GM23338 (cell line): Measurements from ENCODE around the gene FCRLA. TPM values are rescaled to one million over a fixed set of nuclear protein-coding genes. Genes with fewer than 3 reads are reported as not detected.

Experiments
- ATAC-seq: fragments of 200-7000 bp; cut with Tn5 transposase; 3 replicates; pipeline ENCODE4 v1.9.1; 2020
- DNase-seq: peaks from one replicate; pipeline ENCODE4 v3.0.0-alpha.2; 2015; ENCODE audit warnings: low spot score
- H2AFZ ChIP-seq: fragments of 200-600 bp; sonication (generic); 2 replicates; pipeline ENCODE4 v1.8.0; 2016; ENCODE audit warnings: antibody characterized with exemption, mild to moderate bottlenecking, moderate library complexity
- H3F3A ChIP-seq: fragments of 200-600 bp; sonication (generic); replicated peaks from 2 replicates; pipeline ENCODE4 v1.8.0; 2017; ENCODE audit warnings: antibody characterized with exemption, mixed run types, low read depth
- H3K27ac ChIP-seq: fragments of 200-600 bp; sonication (generic); 2 replicates; pipeline ENCODE4 v1.6.1; 2016; ENCODE audit warnings: low read depth
- H3K27me3 ChIP-seq: fragments of 200-600 bp; sonication (generic); 2 replicates; pipeline ENCODE4 v1.8.0; 2016; ENCODE audit warnings: mild to moderate bottlenecking, mixed run types, moderate library complexity; ENCODE audit not compliant: insufficient read depth
- H3K36me3 ChIP-seq: fragments of 200-600 bp; sonication (generic); 2 replicates; pipeline ENCODE4 v1.8.0; 2016; ENCODE audit warnings: mild to moderate bottlenecking; ENCODE audit not compliant: insufficient read depth
- H3K4me1 ChIP-seq: fragments of 200-600 bp; sonication (generic); 2 replicates; pipeline ENCODE4 v1.8.0; 2016; ENCODE audit warnings: mild to moderate bottlenecking, moderate library complexity; ENCODE audit not compliant: insufficient read depth
- H3K4me2 ChIP-seq: fragments of 200-600 bp; sonication (generic); 2 replicates; pipeline ENCODE4 v1.7.1; 2017; ENCODE audit warnings: mixed run types
- H3K4me3 ChIP-seq: fragments of 200-600 bp; sonication (generic); 2 replicates; pipeline ENCODE4 v1.6.1; 2016; ENCODE audit warnings: mixed run types
- H3K79me2 ChIP-seq: fragments of 200-600 bp; sonication (generic); replicated peaks from 2 replicates; pipeline ENCODE4 v1.8.0; 2017; ENCODE audit warnings: mild to moderate bottlenecking; ENCODE audit not compliant: insufficient read depth
- H3K9me2 ChIP-seq: fragments of 200-600 bp; sonication (generic); 2 replicates; pipeline ENCODE4 v1.8.0; 2017; ENCODE audit not compliant: insufficient read depth
- H4K20me1 ChIP-seq: fragments of 200-600 bp; sonication (generic); replicated peaks from 2 replicates; pipeline ENCODE4 v1.8.0; 2017; ENCODE audit warnings: mild to moderate bottlenecking; ENCODE audit not compliant: insufficient read depth
- H3K27ac Mint-ChIP-seq: 2 replicates; pipeline ENCODE4 v1.8.0; 2020; ENCODE audit warnings: inconsistent platforms, mild to moderate bottlenecking, moderate library complexity, mixed read lengths
- H3K27me3 Mint-ChIP-seq: 3 replicates; pipeline ENCODE4 v1.8.0; 2022; ENCODE audit warnings: low read depth, mild to moderate bottlenecking, moderate library complexity, mixed read lengths, inconsistent platforms; ENCODE audit not compliant: insufficient read depth, poor library complexity
- H3K36me3 Mint-ChIP-seq: 3 replicates; pipeline ENCODE4 v1.8.0; 2021; ENCODE audit warnings: low read depth, mild to moderate bottlenecking, inconsistent platforms, moderate library complexity, mixed read lengths
- H3K4me1 Mint-ChIP-seq: 3 replicates; pipeline ENCODE4 v1.8.0; 2020; ENCODE audit warnings: mild to moderate bottlenecking, inconsistent platforms, mixed read lengths
- H3K4me3 Mint-ChIP-seq: 3 replicates; pipeline ENCODE4 v1.8.0; 2021; ENCODE audit warnings: moderate library complexity, mild to moderate bottlenecking, inconsistent platforms, mixed read lengths
- H3K9me3 Mint-ChIP-seq: 3 replicates; pipeline ENCODE4 v1.8.0; 2020; ENCODE audit warnings: moderate library complexity, mild to moderate bottlenecking, inconsistent platforms, mixed read lengths
- CREB1 ChIP-seq: fragments of 250-450 bp; sonication (Bioruptor Pico); IDR thresholded peaks from 2 replicates; pipeline ENCODE4 v1.5.0; 2020; ENCODE audit warnings: low read depth, mild to moderate bottlenecking, moderate library complexity
- CTCF ChIP-seq, 2 experiments: fragments of 200-600 bp in 1 of 2; sonication (generic) in 1 of 2; conservative IDR thresholded peaks; 2 replicates each; pipeline versions ENCODE4 v1.5.1 to v1.6.1; 2016 to 2017; ENCODE audit warnings: antibody characterized with exemption in 2 of 2, low read depth in 2 of 2, mild to moderate bottlenecking in 2 of 2, moderate library complexity in 1 of 2
- ETS1 ChIP-seq: IDR thresholded peaks from 2 replicates; pipeline ENCODE4 v1.6.1; 2016; ENCODE audit warnings: antibody characterized with exemption
- EZH2 ChIP-seq: fragments of 200-600 bp; sonication (generic); IDR thresholded peaks from one replicate; pipeline ENCODE4 v1.8.0; 2017; ENCODE audit warnings: antibody characterized with exemption, mild to moderate bottlenecking, low read depth; ENCODE audit not compliant: unreplicated experiment
- EZH2phosphoT487 ChIP-seq: fragments of 200-600 bp; sonication (generic); IDR thresholded peaks from one replicate; pipeline ENCODE4 v1.8.1; 2018; ENCODE audit warnings: antibody characterized with exemption; ENCODE audit not compliant: unreplicated experiment
- JUNB ChIP-seq: IDR thresholded peaks from one replicate; pipeline ENCODE4 v1.6.1; 2016; ENCODE audit warnings: antibody characterized with exemption; ENCODE audit not compliant: unreplicated experiment
- NANOG ChIP-seq: IDR thresholded peaks from 2 replicates; pipeline ENCODE4 v1.6.1; 2016; ENCODE audit warnings: antibody characterized with exemption, borderline replicate concordance
- POLR2AphosphoS5 ChIP-seq: IDR thresholded peaks from 2 replicates; pipeline ENCODE4 v1.6.1; 2016; ENCODE audit warnings: antibody characterized with exemption, low read depth
- REST ChIP-seq: IDR thresholded peaks from one replicate; pipeline ENCODE4 v1.6.1; 2018; ENCODE audit warnings: antibody characterized with exemption; ENCODE audit not compliant: unreplicated experiment
- STAT1 ChIP-seq: IDR thresholded peaks from one replicate; pipeline ENCODE4 v1.6.1; 2016; ENCODE audit warnings: antibody characterized with exemption; ENCODE audit not compliant: unreplicated experiment
- ZNF114 ChIP-seq: fragments of 250-450 bp; sonication (Bioruptor Pico); IDR thresholded peaks from 2 replicates; pipeline ENCODE4 v1.5.0; 2020; ENCODE audit warnings: mild to moderate bottlenecking, moderate library complexity
- ZNF331 ChIP-seq: fragments of 250-450 bp; sonication (Bioruptor Pico); IDR thresholded peaks from 2 replicates; pipeline ENCODE4 v1.5.0; 2020; ENCODE audit warnings: low read depth, mild to moderate bottlenecking, moderate library complexity
- ZNF462 ChIP-seq: fragments of 250-450 bp; sonication (Bioruptor Pico); IDR thresholded peaks from 2 replicates; pipeline ENCODE4 v1.5.0; 2020; ENCODE audit warnings: mild to moderate bottlenecking, moderate library complexity
- polyA plus RNA-seq: library from polyadenylated mRNA; unstranded; fragments of >200 nt; fragmentation: Nextera tagmentation; extraction: Ambion mirVana; gene quantifications from 2 replicates; pipeline ENCODE4 v1.2.1, GENCODE V29; 2016
- total RNA-seq: library from RNA; depleted of rRNA; stranded (reverse); fragments of >200 nt; shearing (Covaris generic); gene quantifications from 2 replicates; pipeline ENCODE4 v1.2.3, GENCODE V29; 2014

FCRLA gene
- total and polyA plus RNA-seq, 2 experiments from 2014 or later, result 0.24 TPM; not detected in 1

GRCh38 chr1:161747801-161748200 is 40.8 kb downstream of the FCRLA start:
- Mint-ChIP-seq H3K9me3 (peaks cover 3% of the 10 kb centered on the region; the same call in 2 of the 3 replicates), H3K27me3 (peaks cover 3% of the 10 kb centered on the region), H3K27ac (no peak overlapping the region), H3K36me3 (peaks cover 21% of the 10 kb centered on the region), H3K4me3 (no peak overlapping the region; the same call in 2 of the 3 replicates), H3K4me1 (peaks cover 13% of the 10 kb centered on the region; the same call in 2 of the 3 replicates)
- Histone ChIP-seq H3K4me2 (no peak overlapping the region), H3F3A (no peaks in the 10 kb centered on the region), H4K20me1 (peaks cover 24% of the 10 kb centered on the region), H2AFZ (no peak overlapping the region), H3K36me3 (peaks cover 13% of the 10 kb centered on the region; the same call in 1 of the 2 replicates), H3K79me2 (peaks cover 17% of the 10 kb centered on the region), H3K4me3 (no peak overlapping the region), H3K4me1 (peaks cover 12% of the 10 kb centered on the region), H3K27me3 (no peaks in the 10 kb centered on the region), H3K27ac (no peak overlapping the region), H3K9me2 (no peaks in the 10 kb centered on the region)
- TF ChIP-seq POLR2AphosphoS5 (no peak), EZH2 (no peak), ZNF331 (CRISPR knock-in tag) (no peak), ETS1 (no peak), EZH2phosphoT487 (no peak), JUNB (no peak), CREB1 (CRISPR knock-in tag) (no peak), ZNF114 (CRISPR knock-in tag) (no peak), ZNF462 (no peak), NANOG (no peak), CTCF (conservative IDR thresholded peaks at IDR 0.05; ENCODE audit: low read depth in 2 of 2) (no peak), STAT1 (no peak), REST (no peak)
- ATAC-seq, result no peak
- no peak for DNase-seq
